Endothelial cell of hepatic sinusoid (primary cell): ENCODE measurements around the gene ZNF454.

Source experiments
- in situ Hi-C: cut with HindIII; loops from 2 replicates; pipeline ENCODE4 v1.10.0; 2017; ENCODE audit warnings: low sequenced_read_pairs

Gene ZNF454

DNA sequence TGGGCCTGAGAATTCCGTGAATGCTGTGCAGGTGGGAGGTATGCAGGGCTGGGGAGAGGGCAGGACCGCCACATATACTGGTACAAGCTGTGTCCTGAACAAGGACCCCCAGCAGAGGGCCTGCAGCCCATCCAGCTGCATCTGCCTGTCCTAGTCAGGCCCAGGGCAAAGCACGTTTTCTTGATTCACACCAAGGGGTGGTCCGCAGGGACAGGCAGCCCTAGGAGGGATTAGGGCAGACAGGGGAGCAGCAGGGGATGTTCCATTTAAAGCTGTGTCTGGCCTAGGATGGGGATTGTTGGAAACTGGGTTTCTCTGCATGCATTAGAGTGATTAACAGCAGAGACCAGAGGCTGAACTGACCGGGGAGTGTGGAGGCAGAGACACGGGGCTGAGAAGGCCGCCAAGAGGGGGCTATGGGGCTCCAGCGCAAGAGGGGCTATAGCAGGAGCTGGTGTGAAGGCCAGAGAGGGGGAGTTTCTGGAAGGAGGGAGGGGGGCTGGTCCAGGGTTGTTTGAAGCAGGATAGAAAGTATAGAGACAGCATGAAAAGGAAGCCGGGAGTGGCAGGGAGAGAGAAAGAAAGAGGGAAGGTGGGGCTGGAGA lies 51.4 kb downstream of the ZNF454 start:
- in situ Hi-C loops = no loop called here

DNA sequence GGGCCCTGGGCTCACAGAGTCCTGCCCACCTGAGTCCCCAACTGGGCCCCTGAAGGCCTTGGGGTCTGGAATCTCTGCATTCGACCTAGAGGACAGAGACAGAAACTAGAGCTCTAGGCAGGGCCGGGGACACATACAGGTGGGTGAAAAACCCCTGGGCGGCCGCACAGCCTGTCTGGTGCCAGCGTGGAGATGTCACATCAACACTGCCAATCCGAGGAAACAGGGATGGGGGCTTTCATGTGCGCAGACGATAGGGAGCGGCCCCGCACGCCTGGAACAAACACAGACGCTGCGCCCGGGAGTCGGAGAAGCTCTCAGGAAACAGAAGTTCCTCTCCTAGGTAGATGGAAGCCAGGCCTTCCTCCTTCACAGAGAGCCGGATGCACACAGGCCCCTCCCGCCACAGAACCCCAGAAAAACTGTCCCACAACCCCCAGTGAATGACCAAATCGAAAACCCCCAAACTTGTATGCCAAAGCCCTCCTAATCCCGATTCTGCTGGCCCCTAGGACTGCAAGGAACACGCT lies 52.3 kb downstream of the ZNF454 start:
- in situ Hi-C loops = no loop called here

DNA sequence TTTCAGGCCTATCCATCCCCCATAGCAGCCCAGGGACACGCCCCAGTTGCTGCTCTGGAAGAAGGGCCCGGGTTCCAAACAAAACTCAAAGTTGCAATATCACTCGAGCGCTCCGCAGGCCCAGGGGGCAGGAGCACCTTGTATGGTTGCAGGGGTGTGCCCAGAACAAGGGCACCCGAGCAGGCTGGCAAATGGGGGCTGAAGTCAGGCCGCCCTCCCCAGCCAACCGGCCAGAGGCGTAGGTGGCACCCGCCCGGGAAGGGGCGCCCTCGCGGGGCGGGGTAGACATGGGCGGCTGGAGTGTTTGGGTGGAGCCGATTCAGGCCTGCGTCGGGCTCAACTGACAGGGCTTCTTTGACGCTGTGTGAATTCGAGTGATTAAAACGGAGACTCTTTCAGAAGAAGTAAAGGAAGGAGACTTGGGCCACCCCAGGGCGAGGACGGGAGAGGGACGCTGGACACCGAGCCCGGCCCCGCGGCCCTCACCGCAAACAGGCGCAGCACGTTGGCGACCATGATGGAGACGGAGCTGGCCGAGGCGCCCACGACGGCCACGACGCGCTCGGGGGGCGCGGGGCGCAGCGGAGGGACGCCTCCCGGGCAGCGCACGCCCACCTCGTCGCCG lies 53.1 kb downstream of the ZNF454 start:
- in situ Hi-C loops = no loop called here

DNA sequence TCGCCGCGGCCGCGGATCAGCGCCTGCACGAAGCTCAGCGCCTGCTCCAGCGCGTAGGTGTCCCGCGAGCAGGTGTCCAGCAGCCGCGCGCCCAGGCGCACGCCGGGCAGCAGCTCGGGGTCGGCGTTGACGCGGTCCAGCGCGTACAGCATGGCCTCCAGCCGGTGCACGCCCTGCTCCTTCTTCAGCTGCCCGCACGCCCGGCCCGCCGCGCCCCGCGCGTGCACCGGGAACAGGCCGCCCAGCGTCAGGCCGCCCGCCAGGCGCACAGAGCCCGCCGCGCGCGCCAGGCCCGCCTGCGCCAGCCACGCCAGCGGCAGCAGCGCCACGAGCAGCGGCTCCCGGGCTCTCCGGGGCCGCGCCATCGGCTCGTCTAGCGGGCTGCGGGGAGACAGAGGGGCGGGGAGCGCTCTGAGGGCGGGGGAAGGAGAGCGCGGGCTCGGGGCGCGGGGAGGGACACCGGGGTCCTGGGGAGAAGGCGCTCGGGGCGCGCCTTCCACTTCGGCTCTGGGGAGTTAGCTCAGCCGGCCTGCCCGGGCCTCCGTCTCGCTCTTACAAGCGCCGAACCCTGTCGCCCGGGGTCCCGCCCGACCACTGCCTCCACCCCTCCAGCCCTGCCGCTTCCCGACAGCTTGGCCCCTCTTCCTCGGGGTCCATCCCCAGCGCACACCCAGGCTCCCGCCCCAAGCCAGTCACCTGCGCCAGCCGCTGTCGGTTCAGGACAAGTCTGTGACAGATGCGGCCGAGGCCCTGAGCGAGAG lies 53.8 kb downstream of the ZNF454 start, which contains the start of gene GRM6:
Gene GRM6 (minus strand): TSS at position 741 of the 761 bp plus-strand sequence. CDS start 376 bp downstream, at position 365.
- in situ Hi-C loops = no loop called here

DNA sequence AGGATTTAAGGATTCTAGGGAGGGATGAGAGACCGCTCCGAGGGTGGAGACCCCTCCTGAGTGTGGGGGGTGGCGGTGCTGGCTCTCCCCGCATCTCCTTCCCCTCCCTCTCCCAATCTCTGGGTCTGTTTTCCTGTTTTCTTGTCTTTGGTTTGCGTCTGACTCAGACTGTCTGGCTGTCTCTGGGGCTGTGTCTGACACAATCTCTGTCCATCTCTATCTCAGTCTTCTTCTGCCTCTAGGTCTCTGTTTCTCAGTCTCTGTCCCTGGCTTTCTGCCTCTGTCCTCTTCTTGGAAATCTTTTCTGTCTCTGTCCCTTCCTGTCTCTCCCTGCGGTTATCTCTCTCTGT lies 54.3 kb downstream of the ZNF454 start:
- in situ Hi-C loops = no loop called here

DNA sequence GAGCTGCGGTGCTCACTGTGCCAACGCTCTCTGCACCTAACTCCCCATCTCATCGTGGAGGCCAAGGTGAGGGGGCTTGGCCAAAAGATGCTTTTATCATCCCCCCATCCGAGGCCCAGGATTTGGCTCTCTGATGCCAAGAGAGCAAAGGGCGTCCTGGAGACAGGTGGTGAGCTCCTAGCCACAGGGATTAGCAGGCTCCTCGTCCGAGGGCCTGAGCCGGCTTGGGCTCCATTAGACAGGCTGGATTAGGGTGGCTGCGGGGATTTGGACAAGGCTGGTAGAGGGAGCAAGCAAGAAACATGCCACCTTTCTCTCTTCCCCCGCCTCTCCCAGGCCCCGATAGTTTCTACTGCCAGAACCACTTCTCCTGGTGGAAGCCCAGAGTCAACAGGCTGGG lies 55.2 kb downstream of the ZNF454 start:
- in situ Hi-C loops = no loop called here

DNA sequence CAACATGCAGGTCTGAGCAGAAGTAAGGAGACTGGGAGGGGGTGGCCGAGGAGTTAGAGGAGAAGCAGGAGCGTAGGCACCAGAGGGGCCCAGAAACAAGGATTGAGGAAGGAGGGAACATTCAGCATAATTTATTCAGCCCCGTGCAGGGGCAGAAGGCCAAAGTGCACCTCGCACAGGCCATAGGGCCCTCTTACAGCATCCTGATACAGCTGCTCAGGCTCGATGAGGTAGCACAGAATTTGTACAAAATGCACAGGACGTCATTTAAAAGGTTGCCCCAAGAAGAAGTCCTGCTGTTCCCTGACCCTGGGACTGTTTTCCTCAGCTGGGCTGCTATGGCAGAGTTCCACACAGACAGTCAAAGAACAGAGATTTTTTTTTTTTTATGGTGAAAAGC lies 56.2 kb downstream of the ZNF454 start:
- in situ Hi-C loops = no loop called here

DNA sequence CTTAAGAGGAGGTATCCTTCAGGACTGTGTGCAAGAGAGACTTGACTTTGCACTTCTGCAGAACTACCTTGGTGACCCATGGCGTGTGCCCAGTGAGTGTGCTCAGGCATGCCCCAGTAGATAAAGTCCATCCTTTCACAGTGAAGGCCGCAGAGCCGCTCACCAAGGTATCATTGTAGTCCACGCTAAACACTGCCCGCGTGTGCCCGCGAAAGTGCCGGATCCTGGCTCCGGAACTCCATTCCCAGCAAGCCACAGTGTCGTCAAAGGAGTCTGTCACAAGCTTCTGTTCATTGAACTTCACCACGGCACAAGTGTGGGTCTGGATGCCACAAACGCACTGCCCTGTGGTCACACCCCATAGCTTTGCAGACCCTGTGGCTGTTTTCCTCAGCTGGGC lies 57.4 kb downstream of the ZNF454 start:
- in situ Hi-C loops = no loop called here

DNA sequence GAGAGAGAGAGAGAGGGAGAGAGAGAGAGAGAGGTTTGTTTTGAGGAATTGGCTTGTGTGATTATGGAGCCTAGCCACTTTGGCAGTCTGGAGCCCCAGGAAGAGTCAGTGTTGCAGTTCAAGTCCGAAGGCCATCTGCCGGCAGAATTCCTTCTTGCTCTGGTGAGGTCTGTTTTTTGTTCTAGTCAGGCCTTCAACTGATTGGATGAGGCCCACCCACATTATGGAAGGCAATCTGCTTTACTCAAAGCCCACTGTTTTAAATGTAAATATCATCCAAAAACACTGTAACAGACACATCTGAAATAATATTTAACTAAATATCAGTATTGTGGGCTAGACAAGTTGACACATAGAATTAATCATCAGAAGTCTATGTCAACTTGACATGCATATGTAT lies 65.6 kb downstream of the ZNF454 start:
- in situ Hi-C loops = no loop called here

DNA sequence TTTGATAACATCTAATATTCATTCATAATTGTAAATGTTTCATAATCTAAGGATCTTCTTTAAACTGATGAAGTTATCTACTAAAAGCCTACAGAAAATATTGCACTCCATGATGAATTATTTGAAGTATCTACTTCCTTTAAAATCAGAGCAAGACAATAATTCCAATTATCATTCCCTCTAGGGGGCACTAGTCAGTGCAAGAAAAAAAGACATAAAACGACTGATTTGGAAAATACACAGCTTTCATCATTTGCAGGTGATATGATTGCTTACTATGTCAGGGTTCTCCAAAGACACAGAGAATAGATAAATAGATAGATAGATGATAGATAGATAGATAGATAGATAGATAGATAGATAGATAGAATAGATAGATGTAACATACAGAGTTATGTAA lies 67.7 kb downstream of the ZNF454 start:
- in situ Hi-C loops = no loop called here
